Measurements from ENCODE around the gene MIA3. TPM values are rescaled to one million over a fixed set of nuclear protein-coding genes. Genes with fewer than 3 reads are reported as not detected.

MIA3 gene
- total and polyA plus RNA-seq, 9 of the 15 experiments (the other 6 are each of a cell fraction or from before 2014, with no cell fraction given): 21.6 to 89.4 (median 40.8) TPM

DNA sequence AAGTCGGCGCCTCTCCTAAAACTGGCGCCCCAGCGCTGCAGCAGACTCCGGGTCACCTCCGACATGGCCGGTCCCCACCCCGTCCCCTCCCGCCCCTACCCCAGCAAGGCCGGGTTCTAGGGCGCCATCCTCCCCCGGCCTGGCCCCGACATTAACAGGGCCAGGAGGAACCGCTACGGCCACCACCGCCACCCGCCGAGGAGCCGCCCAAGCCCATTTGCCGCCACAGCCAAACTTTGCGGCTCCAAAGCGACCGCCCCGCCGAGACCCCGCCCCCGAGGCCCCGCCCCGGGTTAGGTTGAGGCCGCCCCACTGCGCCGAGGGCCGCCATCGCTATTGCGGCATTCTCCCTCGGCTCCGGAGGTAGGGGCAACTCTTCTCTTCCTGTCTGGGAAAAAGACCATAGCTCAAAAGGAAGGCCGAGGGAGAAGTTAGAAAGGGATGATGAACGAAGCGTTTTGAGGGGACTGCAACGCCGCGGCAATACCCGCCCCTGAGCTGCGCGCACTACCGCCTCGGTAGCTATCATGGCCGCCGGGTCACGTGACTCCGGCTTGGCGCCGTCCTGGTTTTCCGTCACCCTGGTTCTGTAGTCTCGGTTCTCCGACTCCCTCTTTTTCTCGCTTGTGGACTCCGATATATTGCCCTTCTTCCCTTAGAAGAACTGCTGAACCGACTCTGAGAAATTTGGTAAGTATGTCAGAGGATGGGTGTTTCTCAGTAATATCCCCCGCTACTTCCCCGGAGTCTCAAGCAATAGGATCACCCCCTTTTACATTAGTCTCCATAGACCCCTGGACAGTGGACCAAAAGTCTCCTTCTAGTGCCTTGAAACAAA, 94.6 kb downstream of the MIA3 start, which contains the start of the genes AIDA and BROX (continued):
- TF ChIP-seq, protein P1, sequence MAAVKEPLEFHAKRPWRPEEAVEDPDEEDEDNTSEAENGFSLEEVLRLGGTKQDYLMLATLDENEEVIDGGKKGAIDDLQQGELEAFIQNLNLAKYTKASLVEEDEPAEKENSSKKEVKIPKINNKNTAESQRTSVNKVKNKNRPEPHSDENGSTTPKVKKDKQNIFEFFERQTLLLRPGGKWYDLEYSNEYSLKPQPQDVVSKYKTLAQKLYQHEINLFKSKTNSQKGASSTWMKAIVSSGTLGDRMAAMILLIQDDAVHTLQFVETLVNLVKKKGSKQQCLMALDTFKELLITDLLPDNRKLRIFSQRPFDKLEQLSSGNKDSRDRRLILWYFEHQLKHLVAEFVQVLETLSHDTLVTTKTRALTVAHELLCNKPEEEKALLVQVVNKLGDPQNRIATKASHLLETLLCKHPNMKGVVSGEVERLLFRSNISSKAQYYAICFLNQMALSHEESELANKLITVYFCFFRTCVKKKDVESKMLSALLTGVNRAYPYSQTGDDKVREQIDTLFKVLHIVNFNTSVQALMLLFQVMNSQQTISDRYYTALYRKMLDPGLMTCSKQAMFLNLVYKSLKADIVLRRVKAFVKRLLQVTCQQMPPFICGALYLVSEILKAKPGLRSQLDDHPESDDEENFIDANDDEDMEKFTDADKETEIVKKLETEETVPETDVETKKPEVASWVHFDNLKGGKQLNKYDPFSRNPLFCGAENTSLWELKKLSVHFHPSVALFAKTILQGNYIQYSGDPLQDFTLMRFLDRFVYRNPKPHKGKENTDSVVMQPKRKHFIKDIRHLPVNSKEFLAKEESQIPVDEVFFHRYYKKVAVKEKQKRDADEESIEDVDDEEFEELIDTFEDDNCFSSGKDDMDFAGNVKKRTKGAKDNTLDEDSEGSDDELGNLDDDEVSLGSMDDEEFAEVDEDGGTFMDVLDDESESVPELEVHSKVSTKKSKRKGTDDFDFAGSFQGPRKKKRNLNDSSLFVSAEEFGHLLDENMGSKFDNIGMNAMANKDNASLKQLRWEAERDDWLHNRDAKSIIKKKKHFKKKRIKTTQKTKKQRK (IDR thresholded peaks at IDR 0.05; ENCODE audit: borderline replicate concordance, low read depth, low read length): no peak
- no peak for TF ChIP-seq CREB5 (CRISPR knock-in tag; IDR thresholded peaks at IDR 0.05)
- no peak for TF ChIP-seq HNRNPH1 (optimal IDR thresholded peaks at IDR 0.05; ENCODE audit: low read depth, low read length)
- TF ChIP-seq ZNF232 (CRISPR knock-in tag; IDR thresholded peaks at IDR 0.05): 0 out of 2 replicates have a peak, but pooled peaks have one; percentile 24
- no peak for TF ChIP-seq SRSF9 (IDR thresholded peaks at IDR 0.05; ENCODE audit: borderline replicate concordance, low read depth, low read length)
- TF ChIP-seq ETV1 (tag; conservative IDR thresholded peaks at IDR 0.05; ENCODE audit: low read depth): peak; percentile 64; the same call in 1 of the 2 replicates
- TF ChIP-seq NFYB (IDR thresholded peaks at IDR 0.05; ENCODE audit: extremely low read depth, insufficient read length): no peak
- TF ChIP-seq MEF2D (tag; conservative IDR thresholded peaks at IDR 0.05; ENCODE audit: low read depth): peak; percentile 61; the same call in 1 of the 2 replicates
- TF ChIP-seq, protein P2, sequence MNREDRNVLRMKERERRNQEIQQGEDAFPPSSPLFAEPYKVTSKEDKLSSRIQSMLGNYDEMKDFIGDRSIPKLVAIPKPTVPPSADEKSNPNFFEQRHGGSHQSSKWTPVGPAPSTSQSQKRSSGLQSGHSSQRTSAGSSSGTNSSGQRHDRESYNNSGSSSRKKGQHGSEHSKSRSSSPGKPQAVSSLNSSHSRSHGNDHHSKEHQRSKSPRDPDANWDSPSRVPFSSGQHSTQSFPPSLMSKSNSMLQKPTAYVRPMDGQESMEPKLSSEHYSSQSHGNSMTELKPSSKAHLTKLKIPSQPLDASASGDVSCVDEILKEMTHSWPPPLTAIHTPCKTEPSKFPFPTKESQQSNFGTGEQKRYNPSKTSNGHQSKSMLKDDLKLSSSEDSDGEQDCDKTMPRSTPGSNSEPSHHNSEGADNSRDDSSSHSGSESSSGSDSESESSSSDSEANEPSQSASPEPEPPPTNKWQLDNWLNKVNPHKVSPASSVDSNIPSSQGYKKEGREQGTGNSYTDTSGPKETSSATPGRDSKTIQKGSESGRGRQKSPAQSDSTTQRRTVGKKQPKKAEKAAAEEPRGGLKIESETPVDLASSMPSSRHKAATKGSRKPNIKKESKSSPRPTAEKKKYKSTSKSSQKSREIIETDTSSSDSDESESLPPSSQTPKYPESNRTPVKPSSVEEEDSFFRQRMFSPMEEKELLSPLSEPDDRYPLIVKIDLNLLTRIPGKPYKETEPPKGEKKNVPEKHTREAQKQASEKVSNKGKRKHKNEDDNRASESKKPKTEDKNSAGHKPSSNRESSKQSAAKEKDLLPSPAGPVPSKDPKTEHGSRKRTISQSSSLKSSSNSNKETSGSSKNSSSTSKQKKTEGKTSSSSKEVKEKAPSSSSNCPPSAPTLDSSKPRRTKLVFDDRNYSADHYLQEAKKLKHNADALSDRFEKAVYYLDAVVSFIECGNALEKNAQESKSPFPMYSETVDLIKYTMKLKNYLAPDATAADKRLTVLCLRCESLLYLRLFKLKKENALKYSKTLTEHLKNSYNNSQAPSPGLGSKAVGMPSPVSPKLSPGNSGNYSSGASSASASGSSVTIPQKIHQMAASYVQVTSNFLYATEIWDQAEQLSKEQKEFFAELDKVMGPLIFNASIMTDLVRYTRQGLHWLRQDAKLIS (CRISPR knock-in tag; IDR thresholded peaks at IDR 0.05): no peak; the same call in 1 of the 2 replicates
- TF ChIP-seq ARID2 (IDR thresholded peaks at IDR 0.05): no peak
- TF ChIP-seq, protein P3, sequence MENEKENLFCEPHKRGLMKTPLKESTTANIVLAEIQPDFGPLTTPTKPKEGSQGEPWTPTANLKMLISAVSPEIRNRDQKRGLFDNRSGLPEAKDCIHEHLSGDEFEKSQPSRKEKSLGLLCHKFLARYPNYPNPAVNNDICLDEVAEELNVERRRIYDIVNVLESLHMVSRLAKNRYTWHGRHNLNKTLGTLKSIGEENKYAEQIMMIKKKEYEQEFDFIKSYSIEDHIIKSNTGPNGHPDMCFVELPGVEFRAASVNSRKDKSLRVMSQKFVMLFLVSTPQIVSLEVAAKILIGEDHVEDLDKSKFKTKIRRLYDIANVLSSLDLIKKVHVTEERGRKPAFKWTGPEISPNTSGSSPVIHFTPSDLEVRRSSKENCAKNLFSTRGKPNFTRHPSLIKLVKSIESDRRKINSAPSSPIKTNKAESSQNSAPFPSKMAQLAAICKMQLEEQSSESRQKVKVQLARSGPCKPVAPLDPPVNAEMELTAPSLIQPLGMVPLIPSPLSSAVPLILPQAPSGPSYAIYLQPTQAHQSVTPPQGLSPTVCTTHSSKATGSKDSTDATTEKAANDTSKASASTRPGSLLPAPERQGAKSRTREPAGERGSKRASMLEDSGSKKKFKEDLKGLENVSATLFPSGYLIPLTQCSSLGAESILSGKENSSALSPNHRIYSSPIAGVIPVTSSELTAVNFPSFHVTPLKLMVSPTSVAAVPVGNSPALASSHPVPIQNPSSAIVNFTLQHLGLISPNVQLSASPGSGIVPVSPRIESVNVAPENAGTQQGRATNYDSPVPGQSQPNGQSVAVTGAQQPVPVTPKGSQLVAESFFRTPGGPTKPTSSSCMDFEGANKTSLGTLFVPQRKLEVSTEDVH (IDR thresholded peaks at IDR 0.05; ENCODE audit: low read depth, partially characterized antibody): peak; percentile 100
- TF ChIP-seq RBM22 (IDR thresholded peaks at IDR 0.05; ENCODE audit: low read depth, low read length, poor library complexity, severe bottlenecking): no peak
- TF ChIP-seq DPF2 (IDR thresholded peaks at IDR 0.05): 0 out of 2 replicates have a peak, but pooled peaks have one; percentile 48
- TF ChIP-seq ZNF174 (CRISPR knock-in tag; IDR thresholded peaks at IDR 0.05): no peak
